Mononuclear cell (primary cell): ENCODE measurements around the gene SCIN. TPM values are rescaled to one million over a fixed set of nuclear protein-coding genes. Genes with fewer than 3 reads are reported as not detected.
"Not testable (repeated sequence)": the region's sequence is repeated elsewhere in the genome, so short reads cannot be mapped to it uniquely, and the experiment has no call there.

Experiments
- H3K27me3 ChIP-seq: 2 replicates; pipeline ENCODE4 v1.6.0; 2011; ENCODE audit warnings: low read length, control low read depth; ENCODE audit not compliant: insufficient read depth
- H3K4me1 ChIP-seq: 2 replicates; pipeline ENCODE4 v1.5.1; 2011; ENCODE audit warnings: mild to moderate bottlenecking, low read length, control low read depth; ENCODE audit not compliant: insufficient read depth
- H3K4me3 ChIP-seq: 2 replicates; pipeline ENCODE4 v1.5.1; 2011; ENCODE audit warnings: mild to moderate bottlenecking, low read length, moderate library complexity
- H3K9me3 ChIP-seq: 2 replicates; pipeline ENCODE4 v1.5.1; 2011; ENCODE audit warnings: low read depth, mild to moderate bottlenecking, control low read depth, low read length
- total RNA-seq: library from RNA; depleted of rRNA; stranded (reverse); fragments of >200 nt; gene quantifications from one replicate; pipeline ENCODE4 v1.2.3, GENCODE V29; 2012

The SCIN gene
- 0.21 TPM for total RNA-seq

DNA sequence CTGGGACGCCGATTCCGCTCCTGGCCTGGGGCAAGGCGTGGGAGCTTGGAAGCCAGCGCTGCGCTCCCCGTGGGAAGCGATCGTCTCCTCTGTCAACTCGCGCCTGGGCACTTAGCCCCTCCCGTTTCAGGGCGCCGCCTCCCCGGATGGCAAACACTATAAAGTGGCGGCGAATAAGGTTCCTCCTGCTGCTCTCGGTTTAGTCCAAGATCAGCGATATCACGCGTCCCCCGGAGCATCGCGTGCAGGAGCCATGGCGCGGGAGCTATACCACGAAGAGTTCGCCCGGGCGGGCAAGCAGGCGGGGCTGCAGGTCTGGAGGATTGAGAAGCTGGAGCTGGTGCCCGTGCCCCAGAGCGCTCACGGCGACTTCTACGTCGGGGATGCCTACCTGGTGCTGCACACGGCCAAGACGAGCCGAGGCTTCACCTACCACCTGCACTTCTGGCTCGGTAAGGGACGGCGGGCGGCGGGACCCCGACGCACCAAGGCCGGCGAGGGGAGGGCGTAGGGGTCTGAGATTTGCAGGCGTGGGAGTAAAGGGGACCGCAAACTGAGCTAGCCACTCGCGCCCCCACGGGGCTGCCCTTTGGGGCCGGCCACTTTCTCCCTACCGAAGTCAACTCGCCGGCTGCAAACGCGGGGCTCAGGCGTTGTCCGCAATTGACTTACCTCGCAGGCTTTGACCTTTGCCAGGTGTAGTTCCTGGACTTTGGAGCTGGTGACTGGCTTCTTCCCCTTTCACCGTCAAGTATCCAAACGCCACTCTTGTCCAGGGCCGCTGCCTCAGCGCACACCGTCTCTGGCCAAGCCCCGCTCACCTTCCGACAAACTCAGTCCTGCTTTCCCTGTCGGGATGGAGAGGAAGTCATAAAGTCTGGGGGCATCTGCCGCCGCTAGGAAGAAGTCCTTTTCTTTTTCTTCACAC is at the start of gene SCIN:
SCIN (plus strand) TSS at position 187 of the 928 bp plus-strand sequence; CDS start at position 254, 67 bp downstream.
- peak within 1 kb of the TSS; percentile 5 for H3K4me3 ChIP-seq
- H3K4me1 ChIP-seq: peaks cover 14% of the 10 kb centered on the region
- no peaks in the 10 kb centered on the region for H3K9me3 ChIP-seq
- peaks cover 22% of the 10 kb centered on the region for H3K27me3 ChIP-seq

DNA sequence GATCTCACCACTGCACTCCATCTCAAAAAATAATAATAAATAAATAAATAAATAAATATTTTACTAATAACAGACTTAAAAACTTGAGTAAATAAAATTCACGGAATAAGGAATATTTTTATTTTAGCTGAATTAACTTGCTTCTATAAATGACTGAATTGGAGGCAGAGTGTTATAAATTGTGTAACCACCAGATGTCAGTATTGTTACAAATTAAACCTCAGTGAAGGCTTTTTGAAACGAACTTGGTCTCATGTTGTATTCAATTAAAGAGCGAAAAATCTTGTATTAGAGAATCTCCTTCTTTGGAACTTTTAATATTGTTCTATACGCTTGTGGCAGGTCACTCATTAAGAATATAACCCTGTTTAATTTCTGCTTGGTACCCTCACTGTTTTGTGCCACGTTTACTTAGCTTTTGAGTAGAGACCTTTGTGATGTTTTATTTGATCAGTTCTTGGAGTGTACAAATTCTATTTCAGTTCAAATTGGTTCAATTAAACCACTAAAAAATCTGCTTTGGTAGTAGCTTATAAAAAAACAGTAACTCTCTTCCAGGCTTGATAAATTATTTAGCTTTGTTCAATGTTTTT is 45.6 kb upstream of the SCIN start:
- Histone ChIP-seq H3K4me1 (no peaks in the 10 kb centered on the region), H3K27me3 (no peaks in the 10 kb centered on the region), H3K9me3 (no peaks in the 10 kb centered on the region), H3K4me3 (no peak overlapping the region)

DNA sequence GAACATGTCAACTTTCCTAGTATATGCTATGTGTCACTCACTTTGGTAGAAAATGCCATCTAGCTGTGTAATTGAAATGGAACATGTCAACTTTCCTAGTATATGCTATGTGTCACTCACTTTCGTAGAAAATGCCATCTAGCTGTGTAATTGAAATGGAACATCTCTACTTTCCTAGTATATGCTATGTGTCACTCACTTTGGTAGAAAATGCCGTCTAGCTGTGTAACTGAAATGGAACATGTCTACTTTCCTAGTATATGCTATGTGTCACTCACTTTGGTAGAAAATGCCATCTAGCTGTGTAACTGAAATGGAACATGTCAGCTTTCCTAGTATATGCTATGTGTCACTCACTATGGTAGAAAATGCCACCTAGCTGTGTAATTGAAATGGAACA is 43.8 kb upstream of the SCIN start:
- H3K4me1 ChIP-seq, H3K9me3 ChIP-seq, H3K27me3 ChIP-seq, H3K4me3 ChIP-seq: not testable (repeated sequence)

DNA sequence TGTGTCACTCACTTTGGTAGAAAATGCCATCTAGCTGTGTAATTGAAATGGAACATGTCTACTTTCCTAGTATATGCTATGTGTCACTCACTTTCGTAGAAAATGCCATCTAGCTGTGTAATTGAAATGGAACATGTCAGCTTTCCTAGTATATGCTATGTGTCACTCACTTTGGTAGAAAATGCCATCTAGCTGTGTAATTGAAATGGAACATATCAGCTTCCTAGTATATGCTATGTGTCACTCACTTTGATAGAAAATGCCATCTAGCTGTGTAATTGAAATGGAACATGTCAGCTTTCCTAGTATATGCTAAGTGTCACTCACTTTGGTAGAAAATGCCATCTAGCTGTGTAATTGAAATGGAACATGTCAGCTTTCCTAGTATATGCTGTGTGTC is 42.9 kb upstream of the SCIN start:
- H3K4me3 ChIP-seq, H3K4me1 ChIP-seq, H3K27me3 ChIP-seq, H3K9me3 ChIP-seq: not testable (repeated sequence)

DNA sequence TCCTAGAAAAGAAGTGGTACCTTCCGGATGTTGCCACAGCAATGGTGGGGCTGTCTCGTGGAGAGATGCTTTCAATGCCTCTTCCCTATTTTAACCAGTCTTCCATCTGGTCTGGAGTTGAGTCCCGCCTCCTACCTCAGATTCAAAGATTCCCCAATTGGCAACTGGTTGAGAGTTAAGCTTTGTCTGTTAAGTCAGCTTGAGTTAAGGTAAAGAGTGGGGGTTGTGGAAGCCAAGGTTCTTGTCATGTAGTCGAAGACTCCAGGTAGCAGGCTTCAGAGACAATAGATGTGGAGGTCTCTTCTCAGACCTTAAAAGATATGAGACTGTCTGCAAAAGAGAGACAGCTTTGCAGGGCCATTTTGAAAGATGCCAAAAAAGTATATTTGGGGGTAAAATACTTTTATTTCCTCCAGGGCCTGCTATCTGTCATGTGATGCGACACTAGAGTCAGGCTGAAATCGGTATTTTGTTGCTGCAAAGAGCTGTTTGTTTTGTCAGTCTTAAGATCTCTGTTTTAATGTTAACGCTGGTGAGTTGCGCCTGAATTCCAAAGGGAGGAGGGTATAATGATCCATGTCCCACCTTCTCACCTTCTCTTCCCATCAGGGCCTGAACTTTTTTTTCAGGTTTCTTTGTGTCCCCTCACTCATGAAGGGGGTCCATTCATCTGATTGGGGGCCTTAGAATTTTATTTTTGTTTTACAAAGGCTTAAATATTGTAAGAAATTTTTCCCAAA is 40.4 kb upstream of the SCIN start:
- Histone ChIP-seq H3K4me3 (no peak overlapping the region), H3K9me3 (no peaks in the 10 kb centered on the region), H3K27me3 (no peaks in the 10 kb centered on the region), H3K4me1 (no peaks in the 10 kb centered on the region)

DNA sequence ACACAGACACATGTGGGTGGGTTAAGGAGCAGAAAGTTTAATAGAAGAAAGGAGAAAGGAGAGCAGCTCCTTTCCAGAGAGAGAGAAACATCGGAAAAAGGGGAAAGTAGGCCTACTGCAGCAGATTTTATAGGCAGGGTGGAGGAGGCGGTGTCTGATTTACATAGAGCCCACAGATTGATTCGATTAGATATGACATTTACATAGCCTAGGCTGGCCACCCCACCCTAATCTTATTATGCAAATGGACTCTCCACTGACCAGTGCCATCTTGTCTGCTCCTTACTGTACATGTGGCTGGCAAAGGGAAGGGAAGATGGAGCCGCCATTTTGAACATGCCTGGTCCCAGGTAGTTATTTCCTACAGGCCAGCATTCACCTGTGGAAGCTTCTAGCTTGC is 38.7 kb upstream of the SCIN start:
- H3K4me1 ChIP-seq: no peaks in the 10 kb centered on the region
- H3K27me3 ChIP-seq: no peaks in the 10 kb centered on the region
- H3K9me3 ChIP-seq: no peaks in the 10 kb centered on the region

DNA sequence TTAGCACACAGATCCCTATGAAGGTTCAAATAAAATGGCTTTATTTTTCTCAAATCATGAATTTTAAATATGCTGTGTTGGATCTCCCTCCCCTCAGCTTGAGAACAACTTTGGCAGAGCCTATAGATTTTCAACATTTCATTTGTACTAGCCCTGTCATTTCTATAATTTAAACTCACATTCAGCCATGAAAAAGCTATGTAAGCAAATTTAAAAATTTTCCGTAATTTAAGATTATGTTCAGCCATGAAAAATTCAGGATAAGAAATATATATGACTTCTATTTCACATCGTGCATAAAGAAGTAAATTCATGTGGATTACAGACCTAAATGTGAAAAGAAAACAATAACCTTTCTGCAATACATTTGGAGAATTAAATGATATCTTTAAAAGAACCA is 36.5 kb upstream of the SCIN start:
- Histone ChIP-seq H3K9me3 (no peaks in the 10 kb centered on the region), H3K4me1 (no peaks in the 10 kb centered on the region), H3K4me3 (no peak overlapping the region), H3K27me3 (no peaks in the 10 kb centered on the region)

More for the DNA sequence above, 38.7 kb upstream of the SCIN start:
- H3K4me3 ChIP-seq: no peak overlapping the region

DNA sequence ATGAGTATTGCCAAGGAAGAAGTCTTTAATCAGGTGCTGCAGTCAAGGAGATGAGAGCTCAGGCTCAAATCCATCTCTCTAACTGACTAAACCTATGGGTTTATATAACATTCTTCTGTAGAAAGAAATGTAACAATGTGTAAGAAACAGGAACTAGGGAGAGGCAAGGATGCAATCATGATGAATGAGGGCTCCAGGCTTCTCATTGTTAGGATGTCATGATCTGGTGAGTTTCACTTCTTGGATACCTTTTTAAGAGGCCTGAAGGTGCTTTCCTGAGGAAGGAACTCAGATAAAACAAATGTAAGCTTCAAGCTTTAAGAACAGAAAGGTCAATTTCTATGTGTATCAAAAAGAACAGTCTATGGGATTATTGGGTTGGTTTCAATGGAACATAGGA is 30.8 kb upstream of the SCIN start:
- H3K4me3 ChIP-seq: no peak overlapping the region
- no peaks in the 10 kb centered on the region for H3K9me3 ChIP-seq
- no peaks in the 10 kb centered on the region for H3K27me3 ChIP-seq
- no peaks in the 10 kb centered on the region for H3K4me1 ChIP-seq

DNA sequence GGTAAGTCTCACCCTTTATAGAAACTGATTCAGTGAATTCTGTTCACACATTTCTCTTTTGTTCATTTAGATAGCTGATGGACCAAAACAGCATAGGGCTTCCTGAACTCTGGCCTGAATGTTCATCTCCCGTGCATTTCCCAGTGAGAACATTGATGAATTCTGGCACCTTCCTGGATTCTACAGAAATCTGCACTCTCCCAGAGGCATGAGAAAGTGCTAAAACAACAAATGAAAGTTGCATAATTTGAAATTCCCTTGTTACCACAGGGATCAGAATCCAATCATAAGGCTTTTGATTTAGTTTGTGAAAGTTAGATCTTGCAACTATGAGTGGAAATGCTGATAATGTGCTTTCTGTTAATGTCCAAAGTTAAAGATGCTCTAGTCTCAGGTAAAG is 29.7 kb upstream of the SCIN start:
- Histone ChIP-seq H3K4me3 (no peak overlapping the region), H3K4me1 (no peaks in the 10 kb centered on the region), H3K9me3 (no peaks in the 10 kb centered on the region), H3K27me3 (no peaks in the 10 kb centered on the region)

DNA sequence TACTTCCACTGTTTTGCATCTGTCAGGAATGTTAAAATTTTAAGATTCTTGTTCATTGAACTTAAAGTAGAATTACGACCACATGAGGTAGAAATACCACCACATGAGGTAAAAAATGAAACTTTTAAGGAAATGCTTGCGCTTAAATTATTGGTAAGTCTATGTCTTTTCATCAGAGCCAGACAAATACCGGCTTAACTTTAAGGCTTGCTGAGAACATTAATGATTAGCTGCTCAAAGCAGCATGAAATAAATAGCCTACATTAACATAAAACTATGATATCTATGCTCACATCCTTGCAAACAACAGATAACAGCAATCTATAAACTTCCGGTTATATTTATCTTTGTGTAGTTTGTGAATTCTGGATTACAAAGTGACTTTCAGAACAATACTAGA is 26.9 kb upstream of the SCIN start:
- no peak overlapping the region for H3K4me3 ChIP-seq
- H3K27me3 ChIP-seq: no peaks in the 10 kb centered on the region
- H3K9me3 ChIP-seq: no peaks in the 10 kb centered on the region
- H3K4me1 ChIP-seq: no peaks in the 10 kb centered on the region

DNA sequence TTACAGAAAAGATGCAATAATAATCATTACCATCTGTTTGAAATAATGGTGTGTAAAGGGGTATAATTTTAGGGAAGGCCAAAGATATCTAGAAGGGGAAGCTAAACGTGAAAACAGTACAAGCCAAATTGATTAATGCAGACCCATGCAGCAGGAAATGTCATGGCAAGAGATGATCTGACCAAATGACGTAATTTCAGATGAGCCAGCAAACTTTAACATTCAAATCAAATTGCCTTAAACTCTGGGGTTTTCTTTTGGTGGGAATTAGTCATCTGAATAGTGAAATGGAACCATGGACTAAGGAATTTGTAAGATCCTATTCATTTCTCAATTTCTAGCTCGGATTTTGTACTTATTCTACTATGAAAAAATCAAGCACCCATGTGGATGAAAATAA is 21.4 kb upstream of the SCIN start:
- H3K4me1 ChIP-seq: no peaks in the 10 kb centered on the region
- no peak overlapping the region for H3K4me3 ChIP-seq
- H3K9me3 ChIP-seq: no peaks in the 10 kb centered on the region
- no peaks in the 10 kb centered on the region for H3K27me3 ChIP-seq

DNA sequence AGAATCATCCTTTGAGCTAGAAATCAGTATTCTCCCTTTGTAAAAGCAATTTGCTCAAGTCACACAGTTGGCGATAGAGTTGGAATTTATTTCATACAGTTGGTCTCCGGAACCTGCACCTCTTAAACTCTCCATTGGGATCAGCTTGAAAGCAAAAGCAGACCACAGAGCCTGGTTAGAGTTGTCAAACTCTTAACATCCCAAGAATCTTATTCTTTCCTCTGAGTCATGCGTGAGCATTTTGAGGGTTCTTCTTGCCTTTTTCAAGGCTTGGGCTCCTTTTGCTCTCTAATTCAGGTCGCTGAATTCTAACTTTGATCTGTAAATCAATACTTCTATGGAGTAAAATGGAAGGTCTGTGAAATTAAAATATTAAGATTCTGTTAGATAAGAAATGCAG is 19.6 kb upstream of the SCIN start:
- Histone ChIP-seq H3K27me3 (no peaks in the 10 kb centered on the region), H3K9me3 (no peaks in the 10 kb centered on the region)

DNA sequence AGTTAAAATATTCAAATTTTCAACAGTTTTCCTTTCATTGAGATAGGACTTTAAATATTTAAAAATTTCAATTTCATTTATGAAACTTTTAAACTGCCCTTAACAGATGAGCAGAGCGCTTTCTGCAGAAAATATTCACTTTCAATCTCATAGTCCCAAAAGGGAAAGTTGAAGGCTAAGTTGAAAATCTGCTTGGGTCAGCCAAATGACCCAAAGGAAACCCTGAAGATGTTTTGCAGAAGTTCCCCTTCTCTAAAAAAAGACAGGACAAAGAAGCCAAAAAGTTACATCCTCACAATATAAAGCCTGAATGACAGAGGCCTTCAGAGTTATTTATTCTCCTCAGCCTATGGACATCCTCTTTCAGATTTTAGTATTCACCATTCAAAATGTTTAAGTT is 17.6 kb upstream of the SCIN start:
- H3K9me3 ChIP-seq: no peaks in the 10 kb centered on the region
- no peaks in the 10 kb centered on the region for H3K27me3 ChIP-seq
- no peak overlapping the region for H3K4me3 ChIP-seq
- no peaks in the 10 kb centered on the region for H3K4me1 ChIP-seq

More for the DNA sequence above, 19.6 kb upstream of the SCIN start:
- H3K4me3 ChIP-seq: no peak overlapping the region
- H3K4me1 ChIP-seq: no peaks in the 10 kb centered on the region

DNA sequence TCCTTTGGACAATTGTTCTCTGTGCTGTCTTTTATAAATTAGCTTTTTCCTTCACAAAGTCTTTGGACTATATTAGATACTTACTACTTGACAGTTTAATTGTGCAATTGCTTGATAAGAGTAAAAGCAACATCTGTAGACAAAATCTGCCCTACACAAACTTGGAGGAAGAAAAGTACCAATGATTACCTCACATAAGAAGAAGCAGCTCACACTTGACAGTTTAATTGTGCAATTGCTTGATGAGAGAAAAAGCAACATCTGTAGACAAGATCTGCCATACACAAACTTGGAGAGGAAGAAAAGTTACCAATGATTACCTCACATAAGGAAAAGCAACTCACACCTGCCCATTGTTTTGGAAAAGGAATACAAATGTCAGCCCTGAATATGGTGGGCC is 17.1 kb upstream of the SCIN start:
- Histone ChIP-seq H3K27me3 (no peaks in the 10 kb centered on the region), H3K4me1 (no peaks in the 10 kb centered on the region), H3K4me3 (no peak overlapping the region), H3K9me3 (no peaks in the 10 kb centered on the region)

DNA sequence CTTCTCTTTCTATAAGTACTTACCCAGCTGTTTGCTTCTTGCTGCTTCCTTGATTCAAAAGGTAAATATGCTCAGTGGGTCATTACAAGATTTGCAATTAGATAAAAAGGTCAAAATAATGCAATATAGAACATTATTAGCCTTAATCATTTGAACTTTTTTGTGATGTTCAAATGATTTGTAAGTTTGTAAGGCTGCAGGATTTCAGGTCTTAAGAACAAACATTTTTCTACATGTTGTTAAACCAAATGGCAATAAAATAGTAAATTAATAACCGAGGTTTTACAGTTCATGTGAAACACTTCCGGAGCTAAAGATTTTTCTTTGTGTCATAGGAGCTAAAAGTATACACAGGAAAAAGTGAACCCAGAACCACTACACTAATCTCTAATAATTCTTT is 16.2 kb upstream of the SCIN start:
- no peaks in the 10 kb centered on the region for H3K4me1 ChIP-seq
- H3K9me3 ChIP-seq: no peaks in the 10 kb centered on the region
- no peaks in the 10 kb centered on the region for H3K27me3 ChIP-seq
- no peak overlapping the region for H3K4me3 ChIP-seq
